B cell (primary cell): ENCODE results near the gene RFT1. TPM values are rescaled to one million over a fixed set of nuclear protein-coding genes. Genes with fewer than 3 reads are reported as not detected.

Source experiments
- ATAC-seq: fragments of 200-7000 bp; cut with Tn5 transposase; one replicate; pipeline ENCODE4 v1.10.0; 2021; ENCODE audit warnings: low read depth, mild to moderate bottlenecking, moderate number of reproducible peaks, moderate library complexity
- CTCF ChIA-PET: fragments of 350-600 bp; sonication (Branson Sonifier 250); formaldehyde crosslinking; loops from one replicate; lab custom pipeline; 2021; ENCODE audit warnings: antibody characterized with exemption, inconsistent platforms; lab: Charles Lee
- POLR2A ChIA-PET: fragments of 350-600 bp; sonication (Branson Sonifier 250); formaldehyde crosslinking; loops from one replicate; lab custom pipeline; 2021; ENCODE audit warnings: antibody characterized with exemption; lab: Charles Lee
- DNase-seq: peaks from one replicate; pipeline ENCODE4 v3.0.0; 2013
- H2AFZ ChIP-seq: 2 replicates; pipeline ENCODE4 v1.6.1; 2012; ENCODE audit warnings: mild to moderate bottlenecking, low read depth, low read length; ENCODE audit not compliant: insufficient read depth, poor library complexity, severe bottlenecking
- H3K27ac ChIP-seq, 2 donors: 1 replicate in 1 of 2; 2 replicates in 1 of 2; pipeline ENCODE4 v1.5.1; 2012 to 2013; ENCODE audit warnings: low read length in 2 of 2, mild to moderate bottlenecking in 2 of 2, moderate library complexity in 1 of 2
- H3K27me3 ChIP-seq, 4 experiments: fragments of 200-600 bp in 1 of 4; sonication (generic) in 1 of 4; replicated peaks in 1 of 4; 1 replicate in 2 of 4; 2 replicates in 2 of 4; pipeline versions ENCODE4 v1.6.1 to v1.7.0; 2013 to 2016; ENCODE audit warnings: low read length in 3 of 4, mild to moderate bottlenecking in 2 of 4, mixed read lengths in 1 of 4, moderate library complexity in 1 of 4; ENCODE audit not compliant: insufficient read depth in 4 of 4, control insufficient read depth in 3 of 4; ENCODE audit errors: control extremely low read depth in 1 of 4
- H3K36me3 ChIP-seq, 2 experiments: replicated peaks in 1 of 2; 1 replicate in 1 of 2; 2 replicates in 1 of 2; pipeline versions ENCODE4 v1.6.1 to v1.7.1; 2013; ENCODE audit warnings: low read length in 1 of 2; ENCODE audit not compliant: insufficient read depth in 2 of 2, control insufficient read depth in 1 of 2; ENCODE audit errors: control extremely low read depth in 1 of 2, extremely low read depth in 1 of 2
- H3K4me1 ChIP-seq, 2 donors: fragments of 200-600 bp in 1 of 2; sonication (generic) in 1 of 2; 1 replicate in 1 of 2; 2 replicates in 1 of 2; pipeline versions ENCODE4 v1.5.1 to v1.6.1; 2013 to 2017; ENCODE audit warnings: low read length in 2 of 2; ENCODE audit not compliant: control insufficient read depth in 2 of 2, insufficient read depth in 2 of 2
- H3K4me2 ChIP-seq: replicated peaks from 2 replicates; pipeline ENCODE3; 2012; ENCODE audit warnings: mild to moderate bottlenecking, low read depth, low read length; ENCODE audit not compliant: poor library complexity, severe bottlenecking
- H3K4me3 ChIP-seq, 5 experiments: fragments of 200-600 bp in 1 of 5; sonication (generic) in 1 of 5; 1 replicate in 3 of 5; 2 replicates in 2 of 5; pipeline versions ENCODE4 v1.5.1 to v1.7.0; 2011 to 2016; ENCODE audit warnings: low read length in 4 of 5, mild to moderate bottlenecking in 4 of 5, low read depth in 2 of 5, control low read depth in 1 of 5, moderate library complexity in 1 of 5; ENCODE audit not compliant: insufficient read depth in 1 of 5; ENCODE audit errors: control extremely low read depth in 1 of 5, extremely low read depth in 1 of 5
- H3K79me2 ChIP-seq: fragments of 200-600 bp; sonication (generic); one replicate; pipeline ENCODE4 v1.6.0; 2016; ENCODE audit warnings: low read length; ENCODE audit not compliant: control insufficient read depth, insufficient read depth
- H3K9ac ChIP-seq: fragments of 200-600 bp; sonication (generic); 2 replicates; pipeline ENCODE4 v1.6.1; 2017; ENCODE audit warnings: mild to moderate bottlenecking, low read length, moderate library complexity
- H3K9me3 ChIP-seq, 3 donors: one replicate each; pipeline versions ENCODE4 v1.6.1 to v1.7.1; 2013; ENCODE audit warnings: low read length in 2 of 3; ENCODE audit not compliant: control insufficient read depth in 2 of 3, insufficient read depth in 1 of 3; ENCODE audit errors: control extremely low read depth in 1 of 3
- H4K20me1 ChIP-seq: 2 replicates; pipeline ENCODE4 v1.6.0; 2012; ENCODE audit warnings: mild to moderate bottlenecking, low read length; ENCODE audit not compliant: insufficient read depth, control insufficient read depth, poor library complexity, severe bottlenecking
- H3K27ac Mint-ChIP-seq: one replicate; pipeline ENCODE4 v1.8.0; 2021; ENCODE audit warnings: mixed read lengths
- H3K27me3 Mint-ChIP-seq: one replicate; pipeline ENCODE4 v1.8.0; 2021; ENCODE audit warnings: mixed read lengths
- H3K4me1 Mint-ChIP-seq: one replicate; pipeline ENCODE4 v1.8.0; 2021; ENCODE audit warnings: mixed read lengths
- H3K4me3 Mint-ChIP-seq: one replicate; pipeline ENCODE4 v1.8.0; 2021; ENCODE audit warnings: mixed read lengths
- H3K9me3 Mint-ChIP-seq: one replicate; pipeline ENCODE4 v1.8.0; 2022; ENCODE audit warnings: mixed read lengths; ENCODE audit not compliant: insufficient read depth
- CTCF ChIP-seq: fragments of 200-600 bp; IDR thresholded peaks from one replicate; pipeline ENCODE4 v1.8.0; 2022; ENCODE audit warnings: antibody characterized with exemption, mild to moderate bottlenecking
- EZH2 ChIP-seq: IDR thresholded peaks from 2 replicates; pipeline ENCODE4 v1.6.1; 2012; ENCODE audit warnings: borderline replicate concordance, low read depth, mild to moderate bottlenecking, moderate library complexity, low read length; ENCODE audit not compliant: insufficient read depth, poor library complexity, severe bottlenecking
- WGBS: methylation state at CpG from one replicate; pipeline ENCODE4 v1.1.5; 2013; ENCODE audit warnings: missing lambda C conversion rate; ENCODE audit not compliant: insufficient coverage; 5-methylcytosine and 5-hydroxymethylcytosine counted together
- intact Hi-C: fragments of 100-400 bp; cut with micrococcal nuclease; formaldehyde crosslinking; loops from one replicate; pipeline ENCODE4 v1.10.0; 2022
- polyA plus RNA-seq: library from polyadenylated mRNA; depleted of rRNA; stranded (reverse); fragments of >200 nt; gene quantifications from 2 replicates; pipeline ENCODE4 v1.2.3, GENCODE V29; 2012
- total RNA-seq, 2 donors: library from RNA; stranded (reverse); fragments of 120-200 nt in 1 of 2; gene quantifications; 1 replicate in 1 of 2; 2 replicates in 1 of 2; pipeline versions ENCODE4 v1.2.3 to v1.2.4, GENCODE V29; 2013 to 2022

Gene RFT1
- total and polyA plus RNA-seq, 2 donors (not counting 1 experiment from before 2014, with no cell fraction given): 12.1 to 28.9 TPM

GRCh38 chr3:53045518-53046170 is 84.6 kb downstream of the RFT1 start, which contains the start of gene SFMBT1:
Gene SFMBT1, minus strand, starts transcription at chr3:53046073. Its CDS starts 76,945 bp downstream, at chr3:52969128.
- ATAC-seq (peak; percentile 51), DNase-seq (peak; percentile 92)
- Mint-ChIP-seq H3K4me3 (peak within 1 kb of the TSS; percentile 98), H3K9me3 (no peaks in the 10 kb centered on the region), H3K27ac (peak within 1 kb of the TSS; percentile 99), H3K4me1 (peaks cover 43% of the 10 kb centered on the region), H3K27me3 (no peaks in the 10 kb centered on the region)
- ChIA-PET CTCF (interaction anchor here (0.6 to 2.6 kb wide), 13 partner anchors 11 to 274 kb away, joined by 3 to 15 read pairs (median 4); partner anchors contain the start of gene NEK4), POLR2A (interaction anchor here (0.5 to 2.4 kb wide), 8 partner anchors 10 to 275 kb away, joined by 3 to 17 read pairs (median 4); partner anchors contain the start of genes NEK4 and STIMATE)
- Histone ChIP-seq H3K27ac (peak within 1 kb of the TSS; percentile 83 to 88), H3K9me3 (no peaks in the 10 kb centered on the region), H3K27me3 (no peaks in the 10 kb centered on the region), H2AFZ (peak within 1 kb of the TSS; percentile 94), H3K36me3 (no peaks in the 10 kb centered on the region), H3K79me2 (peaks cover 38% of the 10 kb centered on the region), H3K9ac (peak within 1 kb of the TSS; percentile 90), H3K4me2 (peak within 1 kb of the TSS; percentile 96), H3K4me1 (peaks cover 19 to 30% of the 10 kb centered on the region in 2 donors), H3K4me3 (peak within 1 kb of the TSS; percentile 41 to 94 (median 84)), H4K20me1 (peaks cover 9% of the 10 kb centered on the region)
- no peak for TF ChIP-seq CTCF
- no peak for TF ChIP-seq EZH2
- intact Hi-C loops: loop anchor here (1.0 to 2.0 kb wide), 9 partner anchors 27 to 361 kb away; partner anchors contain the start of genes NEK4, PBRM1, SPCS1 and STIMATE
- WGBS: under 1% methylated on average over 112 of the region's 117 CpGs
